Activated T-cell treated with anti-CD3 and anti-CD28 coated beads, Interleukin-2, amount 50 U/mL, for 24 hours (primary cell): ENCODE measurements around the gene LHX5.

Experiments
- DNase-seq: peaks from one replicate; pipeline ENCODE4 v3.0.0-alpha.2; 2020
- H3K27ac Mint-ChIP-seq: 2 replicates; pipeline ENCODE4 v1.8.0; 2020; ENCODE audit warnings: mild to moderate bottlenecking, mixed read lengths
- H3K27me3 Mint-ChIP-seq: 2 replicates; pipeline ENCODE4 v1.8.0; 2020; ENCODE audit warnings: mixed read lengths
- H3K36me3 Mint-ChIP-seq: 2 replicates; pipeline ENCODE4 v1.8.0; 2020; ENCODE audit warnings: low read depth, mixed read lengths
- H3K4me1 Mint-ChIP-seq: 2 replicates; pipeline ENCODE4 v1.8.0; 2020; ENCODE audit warnings: low read depth, mixed read lengths
- H3K4me3 Mint-ChIP-seq: 2 replicates; pipeline ENCODE4 v1.8.0; 2020; ENCODE audit warnings: mild to moderate bottlenecking, moderate library complexity, mixed read lengths
- H3K9me3 Mint-ChIP-seq: 2 replicates; pipeline ENCODE4 v1.8.0; 2020; ENCODE audit warnings: mixed read lengths

LHX5 gene

GRCh38 chr12:113425960-113426453 is 45.7 kb downstream of the LHX5 start:
- Mint-ChIP-seq H3K4me1 (peaks cover 10% of the 10 kb centered on the region), H3K36me3 (no peaks in the 10 kb centered on the region), H3K9me3 (no peaks in the 10 kb centered on the region), H3K4me3 (no peak overlapping the region), H3K27ac (no peak overlapping the region), H3K27me3 (peaks cover 34% of the 10 kb centered on the region)
- no peak for DNase-seq

DNA sequence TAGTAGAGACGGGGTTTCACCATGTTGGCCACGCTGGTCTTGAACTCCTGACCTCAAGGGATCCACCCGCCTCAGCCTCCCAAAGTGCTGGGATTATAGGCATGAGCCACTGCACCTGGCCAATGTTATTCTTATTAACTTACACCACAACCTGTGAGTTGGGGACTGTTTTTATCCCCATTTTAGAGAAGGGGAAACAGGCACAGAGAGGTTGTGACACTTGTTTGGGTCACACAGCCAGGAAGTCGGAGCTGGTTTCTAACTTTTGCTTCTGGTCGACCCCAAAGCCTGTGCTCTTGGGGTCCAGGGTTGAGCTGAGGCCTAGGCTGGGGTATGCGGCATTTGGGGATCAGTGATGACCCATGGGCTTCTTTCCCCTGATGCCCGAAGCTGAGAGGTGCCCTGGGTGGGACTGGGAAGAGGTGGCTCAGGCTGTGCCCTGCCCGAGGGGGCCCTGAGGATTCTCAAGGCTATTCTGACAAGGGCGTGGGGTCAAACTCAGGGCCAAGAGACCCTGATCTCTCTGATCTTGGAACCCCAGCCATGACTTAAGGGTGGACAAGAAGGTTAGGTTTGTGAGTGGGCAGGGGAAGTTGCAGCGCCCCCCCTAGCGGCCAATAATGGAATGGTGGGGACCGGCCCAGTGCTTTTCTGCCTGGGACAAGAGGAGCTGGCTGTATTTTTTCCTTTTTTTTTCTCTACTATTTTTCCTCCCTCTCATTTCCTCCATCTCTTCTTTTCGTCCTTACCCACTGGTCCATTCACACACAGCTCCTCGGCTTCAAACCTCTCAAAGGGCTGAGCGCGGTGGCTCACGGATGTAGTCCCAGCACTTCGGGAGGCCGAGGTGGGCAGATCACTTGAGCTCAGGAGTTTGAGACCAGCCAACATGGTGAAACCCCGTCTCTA is 46.5 kb downstream of the LHX5 start:
- H3K27me3 Mint-ChIP-seq: peaks cover 36% of the 10 kb centered on the region
- peak; percentile 70 for DNase-seq
- peaks cover 10% of the 10 kb centered on the region for H3K4me1 Mint-ChIP-seq
- H3K4me3 Mint-ChIP-seq: no peak overlapping the region
- no peaks in the 10 kb centered on the region for H3K36me3 Mint-ChIP-seq
- no peak overlapping the region for H3K27ac Mint-ChIP-seq
- H3K9me3 Mint-ChIP-seq: no peaks in the 10 kb centered on the region

GRCh38 chr12:113424456-113424855 is 47.2 kb downstream of the LHX5 start:
- H3K9me3 Mint-ChIP-seq: no peaks in the 10 kb centered on the region
- no peak overlapping the region for H3K27ac Mint-ChIP-seq
- no peaks in the 10 kb centered on the region for H3K36me3 Mint-ChIP-seq
- H3K4me1 Mint-ChIP-seq: peaks cover 10% of the 10 kb centered on the region
- DNase-seq: no peak
- H3K27me3 Mint-ChIP-seq: peaks cover 31% of the 10 kb centered on the region
- H3K4me3 Mint-ChIP-seq: no peak overlapping the region

DNA sequence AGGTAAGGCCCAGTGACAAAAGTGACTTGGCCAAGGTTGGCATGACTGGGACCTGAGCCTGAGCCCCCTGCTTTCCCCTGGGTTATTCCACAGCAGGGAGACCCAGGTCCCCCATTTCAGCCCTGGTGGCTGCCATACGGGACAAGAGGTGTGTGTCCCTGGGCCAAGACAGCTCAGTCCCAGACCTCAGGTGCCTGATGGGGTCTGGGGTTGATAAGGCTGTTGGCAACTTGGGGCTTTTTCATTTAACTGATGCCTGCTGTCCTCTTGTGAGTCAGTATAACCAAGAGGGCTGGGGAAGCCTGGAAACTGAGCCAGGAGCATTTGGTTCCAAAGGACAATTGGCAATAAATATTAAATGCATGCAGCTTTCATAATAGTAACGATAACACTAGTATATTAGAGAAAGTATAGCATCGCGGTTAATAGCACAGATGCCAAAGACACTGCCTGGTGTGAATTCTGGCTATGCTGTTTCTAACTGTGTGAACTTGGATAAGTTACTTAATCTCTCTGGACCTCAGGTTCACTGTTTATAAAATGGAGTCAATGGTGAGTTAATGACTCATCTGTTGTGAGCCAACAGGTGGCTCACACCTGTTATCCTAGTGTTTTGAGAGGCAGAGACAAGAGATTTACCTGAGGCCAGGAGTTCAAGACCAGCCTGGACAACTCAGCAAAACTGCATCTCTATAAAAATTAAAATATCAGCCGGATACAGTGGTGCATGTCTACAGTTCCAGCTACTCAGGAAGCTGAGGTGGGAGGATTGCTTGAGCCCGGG is 48.6 kb downstream of the LHX5 start:
- Mint-ChIP-seq H3K4me3 (no peak overlapping the region), H3K36me3 (no peaks in the 10 kb centered on the region), H3K27me3 (peaks cover 23% of the 10 kb centered on the region), H3K4me1 (peaks cover 10% of the 10 kb centered on the region), H3K9me3 (no peaks in the 10 kb centered on the region), H3K27ac (no peak overlapping the region)
- no peak for DNase-seq

DNA sequence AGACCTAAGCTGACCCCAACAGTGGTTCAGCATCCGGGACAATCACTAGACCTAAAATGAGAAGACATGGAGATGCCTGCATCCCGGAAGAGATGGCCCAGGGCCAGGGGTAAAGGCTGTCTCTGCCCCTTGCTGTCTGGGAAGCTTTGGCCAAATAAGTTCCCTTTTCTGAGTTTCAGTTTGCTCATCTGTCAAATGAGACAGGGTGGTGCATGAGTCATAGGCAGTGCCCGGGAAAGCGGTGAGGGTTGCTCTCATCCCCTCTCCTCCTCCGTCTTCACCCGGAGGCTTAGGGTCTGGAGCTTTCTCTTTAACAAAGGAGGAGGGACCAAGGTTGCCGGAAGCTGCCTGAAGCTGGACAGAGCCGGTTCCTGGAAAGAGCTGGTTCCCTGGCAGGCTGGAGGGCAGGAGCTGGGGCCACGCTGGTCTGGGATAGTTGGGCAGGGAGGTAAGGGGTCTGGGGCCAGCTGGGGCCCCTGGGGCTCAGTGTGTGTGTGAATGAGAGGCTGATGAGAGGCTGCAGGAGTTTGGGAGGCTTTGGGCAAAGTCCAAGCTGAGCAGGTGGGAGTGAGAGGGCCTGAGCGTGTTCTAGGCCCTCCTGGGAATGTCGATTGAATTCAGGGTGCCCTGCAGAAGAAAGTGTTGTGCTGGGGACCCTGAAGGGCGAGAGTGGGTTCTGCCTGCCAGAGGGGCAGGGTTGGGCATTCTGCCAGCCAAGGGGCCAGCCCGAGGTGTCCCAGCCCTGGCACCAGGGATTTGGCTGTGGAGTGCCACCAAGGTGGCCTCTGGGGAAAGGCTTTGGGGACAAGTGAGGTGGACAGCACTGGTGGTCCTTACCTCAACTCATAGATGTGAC is 49.4 kb downstream of the LHX5 start, which contains the start of gene SDSL:
Gene SDSL, plus strand, starts transcription at position 351 of the 856 bp plus-strand sequence. CDS start 5,603 bp downstream, outside the sequence.
- no peak for DNase-seq
- Mint-ChIP-seq H3K36me3 (no peaks in the 10 kb centered on the region), H3K27me3 (peaks cover 17% of the 10 kb centered on the region), H3K4me1 (peaks cover 10% of the 10 kb centered on the region), H3K4me3 (peak within 1 kb of the TSS; percentile 47), H3K27ac (peak within 1 kb of the TSS; percentile 69), H3K9me3 (no peaks in the 10 kb centered on the region)

- no peak for DNase-seq
- Mint-ChIP-seq H3K9me3 (no peaks in the 10 kb centered on the region), H3K4me1 (peaks cover 8% of the 10 kb centered on the region), H3K27me3 (peaks cover 13% of the 10 kb centered on the region), H3K36me3 (no peaks in the 10 kb centered on the region), H3K4me3 (no peak overlapping the region), H3K27ac (no peak overlapping the region)
These were observed 50.6 kb downstream of the LHX5 start for GRCh38 chr12:113420996-113421595.

GRCh38 chr12:113418213-113418879 is 53.3 kb downstream of the LHX5 start:
- no peak for DNase-seq

DNA sequence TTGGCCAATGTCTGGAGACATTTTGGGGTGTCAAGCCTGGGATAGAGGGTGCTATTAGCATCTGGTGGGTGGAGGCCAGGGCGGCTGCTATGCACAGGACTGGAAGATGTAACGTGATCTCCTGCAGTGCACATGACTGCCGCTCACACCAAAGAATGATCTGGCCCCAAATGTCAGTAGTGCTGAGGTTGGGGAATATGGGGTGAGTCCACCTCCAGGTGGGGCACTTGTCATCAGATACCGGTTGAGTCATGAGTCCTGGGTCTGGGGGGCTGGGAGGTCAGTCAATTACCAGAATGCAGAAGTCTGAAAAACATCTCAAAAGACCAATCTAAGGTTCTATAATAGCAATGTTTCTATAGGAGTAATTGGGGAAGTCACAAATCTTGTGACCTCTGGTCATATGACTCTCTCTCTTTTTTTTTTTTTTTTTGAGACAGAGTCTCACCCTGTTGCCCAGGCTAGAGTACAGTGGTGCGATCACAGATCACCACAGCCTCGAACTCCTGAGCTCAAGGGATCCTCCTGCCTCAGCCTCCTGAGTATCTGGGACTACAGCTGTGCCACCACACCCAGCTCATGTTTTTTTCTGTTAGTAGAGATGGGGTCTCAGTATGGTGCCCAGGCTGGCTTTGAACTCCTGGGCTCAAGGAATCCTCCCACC is 55.4 kb downstream of the LHX5 start:
- DNase-seq: no peak
- H3K27me3 Mint-ChIP-seq: peaks cover 8% of the 10 kb centered on the region
- no peaks in the 10 kb centered on the region for H3K4me1 Mint-ChIP-seq
- no peak overlapping the region for H3K27ac Mint-ChIP-seq
- H3K36me3 Mint-ChIP-seq: no peaks in the 10 kb centered on the region
- H3K9me3 Mint-ChIP-seq: no peaks in the 10 kb centered on the region
- no peak overlapping the region for H3K4me3 Mint-ChIP-seq

More at GRCh38 chr12:113418213-113418879, 53.3 kb downstream of the LHX5 start:
- Mint-ChIP-seq H3K9me3 (no peaks in the 10 kb centered on the region), H3K4me3 (no peak overlapping the region), H3K27ac (no peak overlapping the region), H3K4me1 (peaks cover 8% of the 10 kb centered on the region), H3K27me3 (peaks cover 12% of the 10 kb centered on the region), H3K36me3 (no peaks in the 10 kb centered on the region)

- Mint-ChIP-seq H3K4me1 (no peaks in the 10 kb centered on the region), H3K36me3 (no peaks in the 10 kb centered on the region), H3K4me3 (no peak overlapping the region), H3K9me3 (no peaks in the 10 kb centered on the region), H3K27me3 (peaks cover 3% of the 10 kb centered on the region), H3K27ac (no peak overlapping the region)
- DNase-seq: no peak
These were observed 57.1 kb downstream of the LHX5 start for GRCh38 chr12:113414519-113415038.

DNA sequence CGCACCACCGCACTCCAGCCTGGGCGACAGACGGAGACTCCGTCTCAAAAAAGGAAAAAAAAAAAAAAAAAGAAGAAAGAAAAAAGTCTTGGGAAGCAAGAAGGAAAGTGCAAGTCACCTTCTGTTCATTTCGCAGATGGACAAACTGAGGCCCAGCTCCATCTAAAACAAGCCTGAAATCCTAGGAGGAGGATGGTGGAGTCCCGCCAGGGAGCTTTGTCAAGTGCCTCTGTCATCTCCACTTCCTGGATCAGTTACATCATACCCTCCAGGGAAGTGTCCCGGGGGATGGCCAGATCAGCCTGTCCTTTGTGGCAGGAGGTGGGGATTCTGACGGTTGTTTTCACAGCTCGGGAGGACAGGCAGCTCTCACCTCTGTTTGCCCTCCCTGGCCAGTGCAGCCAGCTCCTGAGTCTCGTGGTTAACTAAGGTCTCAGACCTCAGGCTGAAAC is 58.2 kb downstream of the LHX5 start:
- H3K4me1 Mint-ChIP-seq: no peaks in the 10 kb centered on the region
- no peak overlapping the region for H3K4me3 Mint-ChIP-seq
- peaks cover 3% of the 10 kb centered on the region for H3K27me3 Mint-ChIP-seq
- no peaks in the 10 kb centered on the region for H3K9me3 Mint-ChIP-seq
- no peak overlapping the region for H3K27ac Mint-ChIP-seq
- H3K36me3 Mint-ChIP-seq: no peaks in the 10 kb centered on the region
- DNase-seq: no peak
